Measurements from ENCODE around the gene ISOC2. TPM values are rescaled to one million over a fixed set of nuclear protein-coding genes. Genes with fewer than 3 reads are reported as not detected.

ISOC2 gene
- polyA plus RNA-seq, 4 donors = 28.8 to 164 (median 78.4) TPM

- no peaks in the 10 kb centered on the region for H3K36me3 ChIP-seq (ENCODE audit: control insufficient read depth in 3 of 3, insufficient read depth in 2 of 3, low read depth in 1 of 3, low read length in 3 of 3)
- H3K27ac ChIP-seq (ENCODE audit: low read depth in 1 of 3, low read length in 2 of 3) = no peak overlapping the region
- 70 to 83% (median 79%) methylated on average over 5 of the region's 5 CpGs for WGBS, 3 donors
- no peak overlapping the region for H3K4me3 ChIP-seq (ENCODE audit: low read depth in 1 of 3, low read length in 3 of 3)
- FAIRE-seq (no peak), DNase-seq (no peak)
- H3K9me3 ChIP-seq (ENCODE audit: control insufficient read depth in 2 of 2, insufficient read depth in 1 of 2, low read depth in 1 of 2, low read length in 1 of 2) = peaks cover 0 to 4% of the 10 kb centered on the region in 2 donors
- H3K4me1 ChIP-seq (ENCODE audit: control insufficient read depth in 3 of 3, insufficient read depth in 2 of 3, low read depth in 1 of 3, low read length in 2 of 3) = peaks cover 0 to 2% (median 0%) of the 10 kb centered on the region in 3 donors
- H3K27me3 ChIP-seq (ENCODE audit: control insufficient read depth in 3 of 3, insufficient read depth in 3 of 3, low read length in 3 of 3) = peaks cover 3 to 58% (median 42%) of the 10 kb centered on the region in 3 donors
These were observed 22.4 kb downstream of the ISOC2 start for GRCh38 chr19:55439052-55439451.

GRCh38 chr19:55437410-55437809 lies 24.0 kb downstream of the ISOC2 start:
- DNase-seq (peak; percentile 38 to 78), FAIRE-seq (no peak)
- peaks cover 0 to 2% (median 0%) of the 10 kb centered on the region in 3 donors for H3K4me1 ChIP-seq (ENCODE audit: control insufficient read depth in 3 of 3, insufficient read depth in 2 of 3, low read depth in 1 of 3, low read length in 2 of 3)
- H3K9me3 ChIP-seq (ENCODE audit: control insufficient read depth in 2 of 2, insufficient read depth in 1 of 2, low read depth in 1 of 2, low read length in 1 of 2) = peaks cover 0 to 4% of the 10 kb centered on the region in 2 donors
- no peak overlapping the region for H3K4me3 ChIP-seq (ENCODE audit: low read depth in 1 of 3, low read length in 3 of 3)
- H3K27me3 ChIP-seq (ENCODE audit: control insufficient read depth in 3 of 3, insufficient read depth in 3 of 3, low read length in 3 of 3) = peaks cover 6 to 55% (median 42%) of the 10 kb centered on the region in 3 donors
- H3K27ac ChIP-seq (ENCODE audit: low read depth in 1 of 3, low read length in 2 of 3) = no peak overlapping the region
- 2 to 3% (median 3%) methylated on average over 15 to 17 of the region's 17 CpGs for WGBS, 3 donors
- H3K36me3 ChIP-seq (ENCODE audit: control insufficient read depth in 3 of 3, insufficient read depth in 2 of 3, low read depth in 1 of 3, low read length in 3 of 3) = no peaks in the 10 kb centered on the region

DNA sequence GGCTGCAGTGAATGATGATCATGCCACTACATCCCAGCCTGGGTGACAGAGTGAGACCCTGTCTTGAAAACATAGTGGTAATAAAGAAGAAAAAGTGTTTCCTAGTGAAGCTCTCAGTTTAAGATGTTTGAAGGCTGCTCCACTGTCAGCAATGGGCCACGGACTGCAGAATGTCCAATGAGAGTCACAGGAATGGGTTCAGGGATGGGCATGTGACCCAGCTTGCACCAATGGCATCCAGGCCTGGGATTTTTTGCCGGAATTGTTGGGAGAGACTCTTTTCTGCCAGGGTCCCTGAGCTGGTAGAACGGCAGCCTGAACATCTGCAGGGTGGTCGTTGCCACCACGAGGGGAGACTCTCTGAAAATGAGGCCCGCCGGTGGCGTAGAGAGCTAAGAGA lies 24.6 kb downstream of the ISOC2 start:
- Histone ChIP-seq H3K36me3 (ENCODE audit: control insufficient read depth in 3 of 3, insufficient read depth in 2 of 3, low read depth in 1 of 3, low read length in 3 of 3) (no peaks in the 10 kb centered on the region), H3K27me3 (ENCODE audit: control insufficient read depth in 3 of 3, insufficient read depth in 3 of 3, low read length in 3 of 3) (peaks cover 4 to 57% (median 46%) of the 10 kb centered on the region in 3 donors), H3K4me1 (ENCODE audit: control insufficient read depth in 3 of 3, insufficient read depth in 2 of 3, low read depth in 1 of 3, low read length in 2 of 3) (peaks cover 0 to under 1% (median 0%) of the 10 kb centered on the region in 3 donors), H3K4me3 (ENCODE audit: low read depth in 1 of 3, low read length in 3 of 3) (no peak overlapping the region), H3K9me3 (ENCODE audit: control insufficient read depth in 2 of 2, insufficient read depth in 1 of 2, low read depth in 1 of 2, low read length in 1 of 2) (peaks cover 0 to 4% of the 10 kb centered on the region in 2 donors), H3K27ac (ENCODE audit: low read depth in 1 of 3, low read length in 2 of 3) (no peak overlapping the region)
- FAIRE-seq (no peak), DNase-seq (no peak)
- 41 to 54% (median 53%) methylated on average over 8 of the region's 8 CpGs for WGBS, 3 donors

DNA sequence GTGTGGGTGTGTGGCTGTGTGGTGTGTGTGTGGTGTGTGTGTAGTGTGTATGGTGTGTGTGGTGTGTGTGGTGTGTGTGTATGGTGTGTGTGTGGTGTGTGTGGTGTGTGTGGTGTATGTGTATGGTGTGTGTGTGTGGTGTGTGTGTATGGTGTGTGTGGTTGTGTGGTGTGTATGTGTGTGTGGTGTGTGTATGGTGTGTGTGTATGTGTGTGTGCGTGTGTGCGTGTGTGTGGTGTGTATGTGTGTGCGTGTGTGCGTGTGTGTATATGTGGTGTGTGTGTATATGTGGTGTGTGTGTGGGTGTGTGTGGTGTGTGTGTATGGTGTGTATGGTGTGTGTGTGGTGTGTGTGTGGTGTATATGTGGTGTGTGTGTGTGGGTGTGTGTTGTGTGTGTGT lies 26.4 kb downstream of the ISOC2 start:
- 89 to 95% (median 92%) methylated on average over 4 of the region's 4 CpGs for WGBS, 3 donors
- Histone ChIP-seq H3K4me3 (ENCODE audit: low read depth in 1 of 3, low read length in 3 of 3) (no peak overlapping the region), H3K4me1 (ENCODE audit: control insufficient read depth in 3 of 3, insufficient read depth in 2 of 3, low read depth in 1 of 3, low read length in 2 of 3) (no peaks in the 10 kb centered on the region), H3K27ac (ENCODE audit: low read depth in 1 of 3, low read length in 2 of 3) (no peak overlapping the region), H3K36me3 (ENCODE audit: control insufficient read depth in 3 of 3, insufficient read depth in 2 of 3, low read depth in 1 of 3, low read length in 3 of 3) (no peaks in the 10 kb centered on the region), H3K9me3 (ENCODE audit: control insufficient read depth in 2 of 2, insufficient read depth in 1 of 2, low read depth in 1 of 2, low read length in 1 of 2) (no peaks in the 10 kb centered on the region), H3K27me3 (ENCODE audit: control insufficient read depth in 3 of 3, insufficient read depth in 3 of 3, low read length in 3 of 3) (peaks cover 4 to 39% (median 38%) of the 10 kb centered on the region in 3 donors)
- no peak for FAIRE-seq
- no peak for DNase-seq

DNA sequence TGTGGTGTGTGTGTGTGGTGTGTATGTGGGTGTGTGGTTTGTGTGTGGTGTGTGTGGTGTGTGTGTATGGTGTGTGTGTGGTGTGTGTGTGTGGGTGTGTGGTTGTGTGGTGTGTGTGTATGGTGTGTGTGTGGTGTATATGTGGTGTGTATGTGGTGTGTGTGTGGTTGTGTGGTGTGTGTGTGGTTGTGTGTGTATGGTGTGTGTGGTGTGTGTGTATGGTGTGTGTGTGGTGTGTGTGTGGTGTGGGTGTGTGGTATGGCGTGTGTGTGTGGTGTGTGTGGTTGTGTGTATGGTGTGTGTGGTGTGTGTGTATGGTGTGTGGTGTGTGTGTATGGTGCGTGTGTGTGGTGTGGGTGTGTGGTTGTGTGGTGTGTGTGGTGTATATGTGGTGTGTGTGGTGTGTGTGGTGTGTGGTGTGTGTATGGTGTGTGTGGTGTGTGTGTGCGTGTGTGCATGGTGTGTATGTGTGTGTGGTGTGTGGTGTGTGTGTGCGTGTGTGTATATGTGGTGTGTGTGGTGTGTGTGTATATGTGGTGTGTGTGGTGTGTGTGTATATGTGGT lies 27.0 kb downstream of the ISOC2 start:
- Histone ChIP-seq H3K4me3 (ENCODE audit: low read depth in 1 of 3, low read length in 3 of 3) (no peak overlapping the region), H3K27me3 (ENCODE audit: control insufficient read depth in 3 of 3, insufficient read depth in 3 of 3, low read length in 3 of 3) (peaks cover 4 to 35% (median 35%) of the 10 kb centered on the region in 3 donors), H3K36me3 (ENCODE audit: control insufficient read depth in 3 of 3, insufficient read depth in 2 of 3, low read depth in 1 of 3, low read length in 3 of 3) (no peaks in the 10 kb centered on the region), H3K4me1 (ENCODE audit: control insufficient read depth in 3 of 3, insufficient read depth in 2 of 3, low read depth in 1 of 3, low read length in 2 of 3) (no peaks in the 10 kb centered on the region), H3K9me3 (ENCODE audit: control insufficient read depth in 2 of 2, insufficient read depth in 1 of 2, low read depth in 1 of 2, low read length in 1 of 2) (no peaks in the 10 kb centered on the region), H3K27ac (ENCODE audit: low read depth in 1 of 3, low read length in 2 of 3) (no peak overlapping the region)
- FAIRE-seq = no peak
- WGBS, 3 donors = 69 to 97% (median 88%) methylated on average over 3 to 4 of the region's 4 CpGs
- no peak for DNase-seq

DNA sequence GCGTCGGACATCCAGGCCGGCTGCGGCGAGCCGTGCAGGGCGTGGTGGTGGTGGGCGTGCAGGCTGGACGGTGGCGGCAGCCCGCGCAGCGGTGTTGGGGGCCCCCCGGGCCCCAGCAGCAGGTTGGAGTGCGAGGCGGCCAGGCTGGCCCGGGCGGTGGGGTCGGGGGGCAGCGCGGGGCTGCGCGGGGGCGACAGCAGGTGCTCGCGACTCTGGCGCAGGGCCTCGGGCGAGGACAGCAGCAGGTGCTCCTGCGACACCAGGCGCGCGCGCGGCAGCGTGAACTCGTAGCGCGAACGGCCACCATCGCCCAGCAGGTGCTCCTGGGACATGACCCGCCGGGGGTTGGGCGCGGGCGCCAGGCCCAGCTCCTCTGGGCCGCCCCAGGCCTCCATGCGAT lies 28.1 kb downstream of the ISOC2 start:
- H3K27me3 ChIP-seq (ENCODE audit: control insufficient read depth in 3 of 3, insufficient read depth in 3 of 3, low read length in 3 of 3) = peaks cover 4 to 30% (median 28%) of the 10 kb centered on the region in 3 donors

GRCh38 chr19:55432241-55432959 lies 29.0 kb downstream of the ISOC2 start:
- Histone ChIP-seq H3K27ac (ENCODE audit: low read depth in 1 of 3, low read length in 2 of 3) (no peak overlapping the region), H3K4me1 (ENCODE audit: control insufficient read depth in 3 of 3, insufficient read depth in 2 of 3, low read depth in 1 of 3, low read length in 2 of 3) (no peaks in the 10 kb centered on the region), H3K36me3 (ENCODE audit: control insufficient read depth in 3 of 3, insufficient read depth in 2 of 3, low read depth in 1 of 3, low read length in 3 of 3) (no peaks in the 10 kb centered on the region), H3K27me3 (ENCODE audit: control insufficient read depth in 3 of 3, insufficient read depth in 3 of 3, low read length in 3 of 3) (peaks cover 4 to 26% (median 24%) of the 10 kb centered on the region in 3 donors), H3K9me3 (ENCODE audit: control insufficient read depth in 2 of 2, insufficient read depth in 1 of 2, low read depth in 1 of 2, low read length in 1 of 2) (no peaks in the 10 kb centered on the region), H3K4me3 (ENCODE audit: low read depth in 1 of 3, low read length in 3 of 3) (no peak overlapping the region)
- DNase-seq (no peak), FAIRE-seq (no peak)
- WGBS, 3 donors = 83 to 87% (median 85%) methylated on average over 14 of the region's 14 CpGs

More for the DNA sequence above, 28.1 kb downstream of the ISOC2 start:
- no peaks in the 10 kb centered on the region for H3K9me3 ChIP-seq (ENCODE audit: control insufficient read depth in 2 of 2, insufficient read depth in 1 of 2, low read depth in 1 of 2, low read length in 1 of 2)
- H3K4me3 ChIP-seq (ENCODE audit: low read depth in 1 of 3, low read length in 3 of 3) = no peak overlapping the region
- no peak for FAIRE-seq
- H3K4me1 ChIP-seq (ENCODE audit: control insufficient read depth in 3 of 3, insufficient read depth in 2 of 3, low read depth in 1 of 3, low read length in 2 of 3) = no peaks in the 10 kb centered on the region
- WGBS, 3 donors = 13 to 24% (median 21%) methylated on average over 11 to 48 of the region's 48 CpGs
- DNase-seq = no peak
- no peak overlapping the region for H3K27ac ChIP-seq (ENCODE audit: low read depth in 1 of 3, low read length in 2 of 3)
- no peaks in the 10 kb centered on the region for H3K36me3 ChIP-seq (ENCODE audit: control insufficient read depth in 3 of 3, insufficient read depth in 2 of 3, low read depth in 1 of 3, low read length in 3 of 3)

DNA sequence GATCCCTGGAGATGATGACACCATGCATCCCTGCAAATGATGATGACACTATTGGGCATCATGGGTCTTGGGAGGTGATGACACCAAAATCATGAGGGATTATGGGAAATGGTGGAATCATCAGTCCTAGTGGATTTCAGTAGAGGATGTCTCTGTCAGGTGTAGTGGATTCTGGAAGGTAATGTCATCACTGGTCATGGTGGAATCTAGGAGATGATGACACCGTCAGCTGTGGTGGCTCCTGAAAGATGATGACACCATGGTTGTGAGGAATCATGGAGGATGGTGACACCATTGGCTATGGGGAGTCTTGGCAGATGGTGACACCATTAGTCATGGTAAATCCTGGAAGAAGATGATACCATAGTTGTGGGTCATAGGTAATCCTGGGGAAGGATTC lies 30.3 kb downstream of the ISOC2 start:
- peaks cover 4 to 26% (median 25%) of the 10 kb centered on the region in 3 donors for H3K27me3 ChIP-seq (ENCODE audit: control insufficient read depth in 3 of 3, insufficient read depth in 3 of 3, low read length in 3 of 3)
- DNase-seq (no peak), FAIRE-seq (no peak)
- H3K27ac ChIP-seq (ENCODE audit: low read depth in 1 of 3, low read length in 2 of 3) = no peak overlapping the region
- no peaks in the 10 kb centered on the region for H3K4me1 ChIP-seq (ENCODE audit: control insufficient read depth in 3 of 3, insufficient read depth in 2 of 3, low read depth in 1 of 3, low read length in 2 of 3)
- H3K36me3 ChIP-seq (ENCODE audit: control insufficient read depth in 3 of 3, insufficient read depth in 2 of 3, low read depth in 1 of 3, low read length in 3 of 3) = no peaks in the 10 kb centered on the region
- WGBS, 3 donors = 86 to 95% (median 93%) methylated on average over 1 of the region's 1 CpG
- H3K9me3 ChIP-seq (ENCODE audit: control insufficient read depth in 2 of 2, insufficient read depth in 1 of 2, low read depth in 1 of 2, low read length in 1 of 2) = no peaks in the 10 kb centered on the region
- H3K4me3 ChIP-seq (ENCODE audit: low read depth in 1 of 3, low read length in 3 of 3) = no peak overlapping the region

Data from small intestine (tissue), 7 donors.